ENCODE results near the gene IFNK.

Gene IFNK

GRCh38 chr9:27510780-27511179 lies 13.3 kb upstream of the IFNK start:
- H3K4me3 ChIP-seq (ENCODE audit: low read depth, low read length): no peak overlapping the region
- TF ChIP-seq CTCF (IDR thresholded peaks at IDR 0.05; ENCODE audit: low read depth, low read length): no peak

- no peak for TF ChIP-seq CTCF (IDR thresholded peaks at IDR 0.05; ENCODE audit: low read depth, low read length)
- no peak overlapping the region for H3K4me3 ChIP-seq (ENCODE audit: low read depth, low read length)
These were observed 12.3 kb upstream of the IFNK start for GRCh38 chr9:27511771-27512170.

GRCh38 chr9:27514551-27514950 lies 9.5 kb upstream of the IFNK start:
- TF ChIP-seq CTCF (IDR thresholded peaks at IDR 0.05; ENCODE audit: low read depth, low read length): no peak
- no peak overlapping the region for H3K4me3 ChIP-seq (ENCODE audit: low read depth, low read length)

GRCh38 chr9:27518006-27518405 lies 6.1 kb upstream of the IFNK start:
- H3K4me3 ChIP-seq (ENCODE audit: low read depth, low read length): no peak overlapping the region
- no peak for TF ChIP-seq CTCF (IDR thresholded peaks at IDR 0.05; ENCODE audit: low read depth, low read length)

GRCh38 chr9:27518809-27519208 lies 5.3 kb upstream of the IFNK start:
- no peak overlapping the region for H3K4me3 ChIP-seq (ENCODE audit: low read depth, low read length)
- TF ChIP-seq CTCF (IDR thresholded peaks at IDR 0.05; ENCODE audit: low read depth, low read length): no peak

- TF ChIP-seq CTCF (IDR thresholded peaks at IDR 0.05; ENCODE audit: low read depth, low read length): no peak
- no peak overlapping the region for H3K4me3 ChIP-seq (ENCODE audit: low read depth, low read length)
These were observed 4.3 kb upstream of the IFNK start for GRCh38 chr9:27519466-27520465.

- no peak for TF ChIP-seq CTCF (IDR thresholded peaks at IDR 0.05; ENCODE audit: low read depth, low read length)
- H3K4me3 ChIP-seq (ENCODE audit: low read depth, low read length): no peak overlapping the region
These were observed 3.1 kb upstream of the IFNK start for GRCh38 chr9:27520986-27521385.
